Measurements from ENCODE around the gene CROCC.

DNA sequence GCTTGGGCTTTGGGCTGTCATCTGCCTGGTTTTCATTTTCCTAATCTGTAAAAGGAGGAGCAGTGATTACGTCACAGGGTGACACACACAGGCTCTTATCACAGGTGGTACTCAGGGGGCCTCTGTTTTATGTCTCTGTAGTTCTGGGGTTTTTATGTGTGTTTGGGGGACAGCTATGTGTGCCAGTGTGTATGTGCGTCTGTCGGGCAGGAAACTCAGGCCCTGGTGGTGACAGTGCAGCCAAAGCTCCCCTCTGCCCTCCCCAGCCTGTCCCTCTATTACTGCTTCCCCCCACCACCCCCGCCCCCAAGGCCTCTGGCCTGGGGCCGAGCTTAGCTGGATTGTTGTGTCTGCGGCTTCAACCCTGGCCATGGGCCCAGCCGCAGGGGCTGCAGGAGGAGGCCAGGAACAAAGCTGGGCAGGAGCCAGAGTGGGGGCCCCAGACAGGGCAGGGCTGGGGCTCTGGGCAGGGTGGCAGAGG lies 45.4 kb downstream of the CROCC start:
- TF ChIP-seq SIN3A (IDR thresholded peaks at IDR 0.05; ENCODE audit: borderline replicate concordance, insufficient read depth, low read length) (no peak), POLR2AphosphoS5 (IDR thresholded peaks at IDR 0.05; ENCODE audit: low read depth, low read length) (no peak), TAF1 (IDR thresholded peaks at IDR 0.05; ENCODE audit: borderline replicate concordance, insufficient read depth, low read length) (no peak), FOXP2 (optimal IDR thresholded peaks at IDR 0.05; ENCODE audit: borderline replicate concordance, extremely low read depth, extremely low read length, insufficient read depth) (no peak)
- TF ChIP-seq, protein P1, sequence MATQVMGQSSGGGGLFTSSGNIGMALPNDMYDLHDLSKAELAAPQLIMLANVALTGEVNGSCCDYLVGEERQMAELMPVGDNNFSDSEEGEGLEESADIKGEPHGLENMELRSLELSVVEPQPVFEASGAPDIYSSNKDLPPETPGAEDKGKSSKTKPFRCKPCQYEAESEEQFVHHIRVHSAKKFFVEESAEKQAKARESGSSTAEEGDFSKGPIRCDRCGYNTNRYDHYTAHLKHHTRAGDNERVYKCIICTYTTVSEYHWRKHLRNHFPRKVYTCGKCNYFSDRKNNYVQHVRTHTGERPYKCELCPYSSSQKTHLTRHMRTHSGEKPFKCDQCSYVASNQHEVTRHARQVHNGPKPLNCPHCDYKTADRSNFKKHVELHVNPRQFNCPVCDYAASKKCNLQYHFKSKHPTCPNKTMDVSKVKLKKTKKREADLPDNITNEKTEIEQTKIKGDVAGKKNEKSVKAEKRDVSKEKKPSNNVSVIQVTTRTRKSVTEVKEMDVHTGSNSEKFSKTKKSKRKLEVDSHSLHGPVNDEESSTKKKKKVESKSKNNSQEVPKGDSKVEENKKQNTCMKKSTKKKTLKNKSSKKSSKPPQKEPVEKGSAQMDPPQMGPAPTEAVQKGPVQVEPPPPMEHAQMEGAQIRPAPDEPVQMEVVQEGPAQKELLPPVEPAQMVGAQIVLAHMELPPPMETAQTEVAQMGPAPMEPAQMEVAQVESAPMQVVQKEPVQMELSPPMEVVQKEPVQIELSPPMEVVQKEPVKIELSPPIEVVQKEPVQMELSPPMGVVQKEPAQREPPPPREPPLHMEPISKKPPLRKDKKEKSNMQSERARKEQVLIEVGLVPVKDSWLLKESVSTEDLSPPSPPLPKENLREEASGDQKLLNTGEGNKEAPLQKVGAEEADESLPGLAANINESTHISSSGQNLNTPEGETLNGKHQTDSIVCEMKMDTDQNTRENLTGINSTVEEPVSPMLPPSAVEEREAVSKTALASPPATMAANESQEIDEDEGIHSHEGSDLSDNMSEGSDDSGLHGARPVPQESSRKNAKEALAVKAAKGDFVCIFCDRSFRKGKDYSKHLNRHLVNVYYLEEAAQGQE (IDR thresholded peaks at IDR 0.05; ENCODE audit: insufficient read depth in 1 of 2, low read depth in 2 of 2, low read length in 2 of 2), result no peak

Measured in PFSK-1 (cell line).